Measurements from ENCODE around the gene CEP57.
"Not testable (repeated sequence)": the region's sequence is repeated elsewhere in the genome, so short reads cannot be mapped to it uniquely, and the experiment has no call there.

Gene CEP57

GRCh38 chr11:95799546-95799945 is 9.2 kb downstream of the CEP57 start:
- no peak for DNase-seq

- DNase-seq: no peak
These were observed 10.1 kb downstream of the CEP57 start for GRCh38 chr11:95800438-95800837.

DNA sequence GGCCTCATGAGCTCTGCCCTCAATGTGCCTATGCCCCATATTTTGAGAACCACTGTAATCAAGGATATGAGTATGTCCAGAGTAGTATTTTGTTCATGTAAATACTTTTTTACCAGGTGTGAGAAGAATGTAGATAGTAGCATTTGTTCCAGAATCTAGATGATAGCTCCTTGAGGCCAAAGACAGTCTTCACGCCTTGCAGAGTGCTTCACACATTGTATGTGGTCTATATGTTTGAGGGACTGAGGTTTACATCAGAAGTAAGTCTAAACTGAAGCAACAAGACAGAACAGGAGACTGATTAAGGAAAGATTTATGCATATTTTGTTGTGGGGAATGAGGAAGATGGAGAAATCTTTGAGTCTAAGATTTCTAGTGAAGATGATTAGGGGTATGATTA is 12.5 kb downstream of the CEP57 start:
- DNase-seq: no peak

- no peak for DNase-seq
These were observed 13.7 kb downstream of the CEP57 start for GRCh38 chr11:95803973-95804372.

- no peak for DNase-seq
These were observed 15.6 kb downstream of the CEP57 start for GRCh38 chr11:95805869-95806268.

DNA sequence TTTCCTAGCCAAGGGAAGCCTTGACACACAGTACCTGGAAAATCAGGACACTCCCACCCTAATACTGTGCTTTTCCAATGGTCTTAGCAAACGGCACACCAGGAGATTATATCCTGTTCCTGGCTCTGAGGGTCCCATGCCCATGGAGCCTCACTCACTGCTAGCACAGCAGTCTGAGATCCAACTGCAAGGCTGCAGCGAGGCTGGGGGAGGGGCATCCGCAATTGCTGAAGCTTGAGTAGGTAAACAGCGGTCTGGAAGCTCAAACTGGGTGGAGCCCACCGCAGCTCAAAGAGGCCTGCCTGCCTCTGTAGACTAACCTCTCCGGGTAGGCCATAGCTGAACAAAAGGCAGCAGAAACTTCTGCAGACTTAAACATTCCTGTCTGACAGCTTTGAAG is 16.2 kb downstream of the CEP57 start:
- peak; percentile 12 for DNase-seq

DNA sequence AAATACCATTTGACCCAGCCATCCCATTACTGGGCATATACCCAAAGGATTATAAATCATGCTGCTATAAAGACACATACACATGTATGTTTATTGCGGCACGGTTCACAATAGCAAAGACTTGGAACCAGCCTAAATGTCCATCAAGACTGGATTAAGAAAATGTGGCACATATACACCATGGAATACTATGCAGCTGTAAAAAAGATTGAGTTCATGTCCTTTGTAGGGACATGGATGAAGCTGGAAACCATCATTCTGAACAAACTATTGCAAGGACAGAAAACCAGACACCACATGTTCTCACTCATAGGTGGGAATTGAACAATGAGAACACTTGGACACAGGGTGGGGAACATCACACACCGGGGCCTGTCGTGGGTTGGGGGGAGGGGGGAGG is 20.8 kb downstream of the CEP57 start:
- DNase-seq: not testable (repeated sequence)

GRCh38 chr11:95816037-95816436 is 25.7 kb downstream of the CEP57 start:
- no peak for DNase-seq

DNA sequence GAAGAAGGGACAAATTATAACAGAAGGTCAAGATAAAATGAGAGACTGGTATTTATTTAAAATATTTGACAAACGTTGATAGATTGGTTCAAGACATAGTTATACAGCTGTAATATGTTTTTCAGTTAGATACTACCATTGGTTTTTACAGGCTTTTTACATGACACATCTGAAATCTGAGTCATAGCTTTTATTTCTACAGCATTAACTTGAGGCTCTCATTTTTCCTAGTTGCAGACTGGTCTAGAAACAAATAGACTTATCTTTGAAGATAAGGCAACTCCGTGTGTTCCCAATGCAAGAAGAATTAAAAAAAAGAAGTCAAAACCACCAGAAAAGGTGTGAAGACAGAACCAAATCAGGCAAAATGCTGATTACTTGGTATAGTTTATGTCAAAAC is 31.3 kb downstream of the CEP57 start:
- no peak for DNase-seq

DNA sequence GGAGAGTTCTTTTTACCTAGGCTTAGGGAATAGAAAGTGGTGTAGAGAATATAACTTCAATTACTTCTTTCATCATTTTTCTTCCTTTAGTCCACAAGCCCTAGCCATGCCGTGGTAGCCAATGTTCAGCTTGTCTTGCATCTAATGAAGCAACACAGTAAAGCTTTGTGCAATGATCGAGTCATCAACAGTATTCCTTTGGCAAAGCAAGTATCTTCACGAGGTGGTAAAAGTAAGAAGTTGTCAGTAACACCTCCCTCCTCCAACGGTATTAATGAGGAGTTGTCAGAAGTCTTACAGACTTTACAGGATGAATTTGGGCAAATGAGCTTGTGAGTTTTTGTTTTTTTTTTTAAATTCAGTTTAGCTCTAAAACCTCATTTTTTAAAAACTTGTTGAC is 37.4 kb downstream of the CEP57 start:
- DNase-seq: no peak

DNA sequence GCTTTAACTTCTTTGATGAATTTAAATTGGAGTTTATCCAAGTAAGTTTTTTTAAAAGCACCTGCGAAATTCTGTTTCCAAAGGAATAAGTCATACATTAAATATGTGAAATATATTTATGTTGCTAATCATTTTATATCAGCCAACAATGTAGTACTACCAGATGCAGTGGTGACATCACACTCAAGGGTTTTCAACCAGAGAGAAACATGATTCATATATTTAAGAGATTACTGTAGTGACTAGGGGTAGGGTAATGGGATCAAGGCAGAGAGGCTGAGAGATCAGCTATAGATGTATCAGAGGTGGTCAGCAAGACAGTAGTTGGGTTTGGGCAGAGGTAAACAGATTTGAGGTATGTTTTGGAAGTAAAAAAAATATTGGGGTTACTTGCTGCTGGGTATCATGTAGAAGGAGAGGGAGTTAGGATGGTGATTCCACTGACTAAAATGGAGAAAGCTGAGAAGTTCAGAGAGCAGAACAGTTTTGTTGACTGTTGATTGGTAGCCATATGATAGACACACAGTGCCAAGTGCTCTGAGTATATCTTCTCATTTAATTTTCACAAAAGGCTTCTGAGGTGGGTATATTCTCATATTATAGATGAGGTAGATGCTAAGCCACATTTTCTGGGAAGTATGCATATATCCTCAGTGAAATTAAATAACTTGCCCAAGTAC is 39.4 kb downstream of the CEP57 start:
- DNase-seq: no peak

DNA sequence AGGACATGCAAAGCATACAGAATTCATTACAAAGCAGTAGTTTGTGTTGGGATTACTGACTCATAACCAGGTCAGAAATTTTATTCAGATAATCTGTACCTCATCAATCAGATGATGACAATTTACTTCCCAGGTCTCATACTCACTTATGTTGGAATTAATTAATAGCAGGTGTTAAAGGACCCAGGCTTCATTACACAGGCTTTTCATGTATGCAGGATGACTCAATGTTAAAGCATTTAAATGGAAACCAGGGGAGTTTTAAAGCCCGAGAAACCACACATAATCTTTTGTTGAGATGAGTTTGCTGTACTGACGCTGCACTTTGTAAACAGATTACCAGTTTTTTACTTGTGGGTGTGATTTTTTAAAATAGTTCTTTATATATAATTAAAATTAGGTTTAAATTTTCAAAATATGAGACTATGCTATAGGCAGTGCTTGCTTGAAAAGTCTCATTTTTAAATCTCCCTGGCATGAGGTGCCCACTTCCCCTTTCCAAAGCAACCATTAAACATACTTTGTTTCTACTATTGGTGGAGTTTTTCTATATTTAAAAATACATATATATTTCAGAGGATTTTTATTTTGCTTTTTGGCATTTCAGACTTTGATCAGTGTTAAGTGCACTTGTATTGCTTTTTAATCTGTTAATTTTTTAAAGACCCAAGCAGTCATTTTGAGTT is 41.0 kb downstream of the CEP57 start:
- no peak for DNase-seq

GRCh38 chr11:95832763-95833162 is 42.5 kb downstream of the CEP57 start:
- no peak for DNase-seq

GRCh38 chr11:95833378-95833777 is 43.1 kb downstream of the CEP57 start:
- DNase-seq: no peak

GRCh38 chr11:95835351-95835750 is 45.1 kb downstream of the CEP57 start:
- DNase-seq: no peak

- DNase-seq: peak; percentile 66
These were observed 45.6 kb downstream of the CEP57 start for GRCh38 chr11:95835768-95836488.

GRCh38 chr11:95845167-95845566 is 54.9 kb downstream of the CEP57 start:
- DNase-seq: no peak

GRCh38 chr11:95849087-95849825 is 59.0 kb downstream of the CEP57 start:
- DNase-seq: peak; percentile 52

DNA sequence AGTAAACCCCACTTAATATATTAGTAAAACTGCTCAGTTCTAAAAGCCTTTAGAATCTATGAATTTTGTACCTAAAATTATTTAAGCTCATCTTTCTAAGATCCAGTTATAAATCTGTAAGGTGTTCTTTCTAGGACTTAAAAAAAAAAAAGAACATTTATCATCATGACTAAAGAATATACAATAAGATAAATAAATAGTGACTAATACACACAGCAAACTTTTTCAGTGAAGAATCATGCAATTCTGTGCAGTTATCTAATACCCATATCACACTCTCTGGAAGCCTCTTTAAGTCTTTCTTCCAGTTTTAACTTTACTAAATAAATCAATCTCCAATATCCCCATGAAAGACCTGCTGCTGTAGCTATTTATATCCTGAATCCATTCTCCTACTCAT is 59.8 kb downstream of the CEP57 start:
- no peak for DNase-seq

- DNase-seq: no peak
These were observed 62.8 kb downstream of the CEP57 start for GRCh38 chr11:95853138-95853537.

DNA sequence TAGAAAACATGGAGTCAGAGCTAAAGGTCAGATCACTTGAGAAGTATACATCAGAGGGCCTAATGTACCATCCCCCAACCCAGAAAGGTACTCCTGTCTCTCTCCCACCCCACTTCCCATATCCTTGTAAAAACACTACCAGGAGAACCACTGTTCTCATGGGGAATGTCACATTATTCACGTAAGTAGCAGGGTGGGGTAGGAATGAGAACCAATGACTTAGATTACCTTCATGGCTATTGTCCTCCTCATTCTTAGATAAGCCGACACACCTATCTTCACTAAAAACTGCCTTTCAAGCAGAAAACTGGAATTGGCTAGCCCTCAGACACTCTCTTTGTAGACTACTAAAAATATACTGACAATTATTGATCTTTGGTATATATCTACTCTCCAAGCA is 63.6 kb downstream of the CEP57 start:
- no peak for DNase-seq

DNA sequence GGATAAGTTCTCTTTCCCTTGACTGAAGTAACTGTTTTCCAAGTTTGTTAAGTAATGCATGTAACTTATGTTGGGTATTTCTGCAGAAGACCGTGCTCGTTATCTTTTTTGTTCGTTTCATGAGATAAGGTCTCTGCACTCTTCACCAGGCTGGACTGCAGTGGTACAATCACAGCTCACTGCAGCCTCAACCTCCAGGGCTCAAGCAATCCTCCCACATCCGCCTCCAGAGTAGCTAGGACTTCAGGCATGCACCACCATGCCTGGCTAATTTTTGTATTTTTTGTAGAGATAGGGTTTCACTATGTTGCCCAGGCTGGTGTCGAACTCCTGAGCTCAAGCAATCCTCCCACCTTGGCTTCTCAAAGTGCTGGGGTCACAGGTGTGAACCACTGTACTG is 64.1 kb downstream of the CEP57 start:
- DNase-seq: not testable (repeated sequence)

GRCh38 chr11:95860024-95860423 is 69.7 kb downstream of the CEP57 start:
- DNase-seq: not testable (repeated sequence)
